GM04504 (cell line): ENCODE results near the gene MREG.
A peak's percentile ranks its signal among the peaks of the same experiment; 100 is the strongest.

Experiments used
- DNase-seq: peaks from one replicate; pipeline ENCODE4 v3.0.0-alpha.2; 2012; ENCODE audit warnings: low read depth

The MREG gene

DNA sequence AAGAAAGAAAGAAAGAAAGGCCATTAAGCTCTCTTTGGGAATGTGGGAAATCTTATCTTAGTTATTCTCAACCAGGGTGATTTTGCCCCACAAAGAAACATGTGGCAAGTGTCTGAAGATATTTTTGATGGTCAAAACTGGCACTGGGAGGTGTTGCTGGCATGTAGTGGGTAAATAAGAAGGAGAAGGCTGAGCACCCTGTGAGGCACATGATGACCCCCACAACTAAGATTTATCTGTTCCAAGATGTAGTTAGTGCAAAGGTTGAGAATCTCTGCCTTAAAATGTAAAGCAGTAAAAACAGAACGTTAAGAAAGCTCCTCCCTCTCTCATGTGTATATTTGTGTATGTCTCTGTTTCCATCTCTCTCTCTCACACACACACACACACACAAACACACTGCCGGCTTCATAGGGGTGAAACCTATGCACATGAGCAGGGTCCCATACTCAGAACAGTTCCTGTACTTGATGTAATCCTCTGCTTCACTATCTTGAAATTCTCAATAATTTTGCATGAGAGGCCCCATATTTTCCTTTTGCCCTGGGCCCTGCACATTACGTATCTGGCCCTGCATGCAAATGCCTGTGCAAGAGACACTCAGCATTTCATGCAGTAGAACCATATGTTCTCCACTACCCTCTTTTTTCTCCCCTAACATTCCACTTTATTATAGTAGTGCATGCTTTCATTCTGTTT is 94.3 kb downstream of the MREG start:
- DNase-seq = no peak

DNA sequence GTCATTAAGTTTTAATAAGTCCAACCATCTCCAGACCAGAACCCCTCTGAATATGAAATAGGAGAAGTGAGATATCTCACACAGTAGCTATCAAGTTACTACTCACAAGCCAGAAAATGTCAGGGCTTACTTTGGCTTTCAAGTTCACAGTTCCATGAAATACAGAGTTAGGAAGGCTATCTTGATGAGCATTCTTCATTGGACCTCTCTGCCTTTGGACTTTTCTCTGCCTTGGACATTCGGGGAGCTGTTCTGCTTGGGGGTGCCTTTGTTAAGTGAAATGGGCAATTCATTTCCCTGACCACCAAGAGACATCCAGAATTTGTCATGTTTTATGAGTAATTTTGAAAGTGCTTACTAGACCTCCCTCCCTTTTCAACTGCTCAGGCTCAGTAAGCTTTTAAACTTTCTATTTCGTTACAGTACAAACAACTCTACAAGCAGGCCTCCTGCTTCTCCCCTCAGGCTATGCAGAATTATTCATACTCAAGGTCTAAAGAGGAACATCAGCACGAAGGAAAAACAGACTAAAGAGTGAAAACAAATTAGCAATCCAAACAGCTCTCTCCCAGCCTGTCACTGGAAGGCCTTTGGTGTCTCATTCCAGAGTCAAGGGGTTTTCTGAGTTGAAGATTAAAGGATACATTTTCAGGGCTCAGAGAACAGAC is 95.3 kb downstream of the MREG start:
- peak; percentile 58 for DNase-seq

DNA sequence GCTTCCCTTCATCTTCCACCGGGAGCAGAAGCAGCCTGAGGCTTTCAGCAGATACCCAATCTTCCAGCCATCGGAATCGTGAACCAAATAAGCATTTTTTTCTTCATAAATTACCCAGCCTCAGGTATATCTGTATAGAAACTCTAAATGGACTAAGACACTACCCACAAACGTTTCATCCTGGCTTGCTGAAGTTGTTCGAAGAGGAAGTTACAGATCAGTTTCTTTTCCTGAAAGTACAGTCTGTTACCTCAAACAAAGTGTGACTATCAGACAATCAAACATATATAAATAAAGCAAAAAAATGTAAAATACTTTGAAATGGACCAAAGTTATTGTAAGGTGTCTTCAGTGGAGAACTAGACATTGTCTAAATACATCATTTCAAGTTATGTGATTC is 97.9 kb downstream of the MREG start:
- DNase-seq = no peak

DNA sequence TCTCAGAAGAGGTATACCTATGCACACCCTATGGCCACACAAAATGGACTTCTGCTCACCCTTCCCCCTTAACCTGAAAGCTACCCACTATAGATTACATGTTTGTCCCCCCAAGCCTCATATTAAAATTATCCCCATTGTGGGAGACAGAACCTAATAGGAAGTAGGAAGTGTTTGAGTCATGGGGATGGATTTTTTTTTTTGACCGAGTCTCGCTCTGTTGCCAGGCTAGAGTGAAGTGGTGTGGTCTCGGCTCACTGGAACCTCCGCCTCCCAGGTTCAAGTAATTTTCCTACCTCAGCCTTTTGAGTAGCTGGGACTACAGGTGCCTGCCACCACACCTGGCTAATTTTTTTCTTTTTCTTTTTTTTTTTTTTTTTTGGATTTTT is 98.6 kb downstream of the MREG start:
- DNase-seq = no peak

DNA sequence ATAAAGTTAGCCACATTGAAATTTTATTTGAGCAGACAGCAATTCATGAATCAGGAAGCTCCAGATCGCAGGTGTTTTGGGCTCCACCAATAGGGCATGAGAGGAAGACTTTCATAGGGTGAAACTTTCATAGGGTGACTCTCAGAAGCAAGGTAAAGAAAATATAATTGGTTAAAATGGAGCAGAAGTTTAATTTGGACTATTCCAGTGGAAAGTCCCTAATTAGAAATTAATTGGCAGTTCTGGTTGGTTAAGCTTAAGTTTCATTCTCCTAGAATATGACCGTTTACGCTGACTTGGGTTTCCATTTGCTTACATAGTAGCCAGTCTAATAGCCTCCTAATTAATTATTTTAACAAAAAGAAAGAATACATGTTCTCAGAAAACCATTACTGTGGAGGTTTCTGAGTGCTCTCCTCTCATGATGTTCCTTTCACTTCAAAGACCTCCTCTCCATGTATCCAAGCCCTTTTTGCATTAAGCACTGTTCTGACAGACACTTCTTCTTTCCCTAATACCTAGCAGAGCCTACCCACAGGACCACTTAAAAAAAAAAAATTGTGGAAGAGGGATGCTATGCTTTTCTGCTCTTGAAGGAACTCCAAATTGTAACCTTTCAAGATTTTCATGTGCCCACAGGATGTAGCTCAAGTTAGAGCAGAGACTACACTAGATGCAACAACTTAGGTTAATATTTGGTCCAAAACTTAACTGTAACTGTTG is 99.1 kb downstream of the MREG start:
- DNase-seq = no peak

DNA sequence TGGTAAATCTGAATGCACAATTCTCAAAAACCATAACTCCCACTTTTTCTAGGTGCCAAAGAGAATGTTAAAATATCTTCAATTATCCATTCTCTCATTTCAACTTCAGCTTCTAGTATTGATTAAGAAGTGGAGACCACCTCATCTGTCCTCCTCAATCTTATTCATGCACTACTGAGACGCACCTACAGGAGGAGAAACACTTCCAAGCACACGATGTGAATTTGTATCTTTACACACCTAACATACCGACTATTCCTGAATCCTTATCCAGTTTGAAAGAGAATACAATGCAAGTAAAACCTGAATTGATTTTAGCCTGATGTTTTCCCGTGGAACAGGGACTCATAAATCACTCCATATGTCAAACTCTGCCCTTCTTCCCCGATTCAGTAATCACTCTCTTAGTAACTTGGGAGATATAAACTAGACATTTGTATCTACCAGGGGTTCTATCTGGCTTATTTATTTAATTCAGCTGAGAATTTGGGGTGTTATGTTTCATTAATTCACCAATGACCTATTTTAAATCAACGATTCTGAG is 101.0 kb downstream of the MREG start:
- no peak for DNase-seq

DNA sequence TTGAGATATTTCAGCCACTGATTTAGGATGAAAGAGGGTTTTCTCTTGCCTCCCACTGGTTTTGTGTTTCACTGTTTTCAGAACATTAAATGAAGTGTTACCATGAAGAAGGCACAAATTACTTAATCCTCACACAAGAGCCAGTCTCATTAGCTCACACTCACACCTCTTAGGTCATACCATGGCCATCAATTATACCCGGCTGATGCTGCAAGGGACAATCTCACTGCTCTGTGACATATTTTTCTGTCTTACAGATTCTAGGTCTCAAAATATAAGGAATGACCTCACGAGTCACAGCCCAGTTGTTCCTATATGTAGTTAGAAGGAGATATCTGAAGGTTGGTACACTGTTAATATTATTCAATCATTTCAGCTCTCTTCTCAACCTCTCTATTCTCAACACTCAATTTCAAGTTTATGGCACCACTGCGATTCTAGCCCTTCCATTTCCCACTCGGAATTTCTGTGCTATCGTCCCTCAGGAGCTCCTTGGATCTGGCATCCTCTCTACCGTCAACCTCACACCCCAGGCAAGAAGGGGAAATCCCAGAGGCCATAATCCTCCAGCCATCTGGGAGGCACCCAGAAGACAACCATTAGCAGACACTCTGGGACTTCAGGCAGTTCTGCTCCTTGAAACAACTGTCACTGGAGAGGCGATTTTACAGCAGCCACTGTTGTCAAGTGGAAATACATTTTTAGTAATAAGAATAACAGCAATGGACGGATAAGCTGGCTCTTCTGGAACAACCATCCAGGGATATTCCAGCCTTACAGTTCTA is 101.9 kb downstream of the MREG start:
- no peak for DNase-seq

DNA sequence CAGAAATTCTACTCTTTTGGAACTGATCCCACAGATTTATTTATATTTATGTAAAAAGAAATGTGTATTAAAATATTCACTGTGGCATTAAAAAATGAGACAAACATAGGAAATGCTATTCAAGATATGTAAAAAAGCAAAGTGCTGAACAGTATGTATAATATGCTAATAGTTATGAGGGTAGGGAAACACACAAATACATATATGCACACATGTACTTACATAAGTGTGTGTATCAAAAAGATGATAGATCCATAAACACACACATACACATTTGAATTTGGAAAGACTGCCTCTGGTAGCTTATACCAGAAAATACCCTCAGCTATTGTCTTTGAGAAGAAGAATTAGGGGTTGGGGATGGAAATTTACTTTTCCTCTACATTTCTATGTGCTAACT is 103.2 kb downstream of the MREG start:
- DNase-seq = no peak

DNA sequence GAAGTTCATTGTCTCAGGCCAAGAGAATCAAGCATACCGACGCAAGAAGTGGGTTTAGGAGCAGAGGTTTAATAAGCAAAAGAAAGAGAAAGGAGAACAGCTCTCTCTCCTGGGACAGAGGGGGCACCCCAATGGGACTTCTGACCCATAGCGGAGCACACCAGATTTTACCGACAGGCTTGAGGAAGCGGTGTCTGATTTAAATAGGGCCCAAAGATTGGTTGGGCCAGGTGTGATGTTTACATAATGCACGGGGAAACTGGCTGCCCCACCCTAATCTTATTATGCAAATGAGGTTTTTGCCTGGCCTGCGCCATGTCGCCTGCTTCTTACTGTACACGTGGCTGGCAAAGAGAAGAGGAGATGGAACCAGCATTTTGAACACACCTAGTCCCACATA is 106.2 kb downstream of the MREG start:
- no peak for DNase-seq

DNA sequence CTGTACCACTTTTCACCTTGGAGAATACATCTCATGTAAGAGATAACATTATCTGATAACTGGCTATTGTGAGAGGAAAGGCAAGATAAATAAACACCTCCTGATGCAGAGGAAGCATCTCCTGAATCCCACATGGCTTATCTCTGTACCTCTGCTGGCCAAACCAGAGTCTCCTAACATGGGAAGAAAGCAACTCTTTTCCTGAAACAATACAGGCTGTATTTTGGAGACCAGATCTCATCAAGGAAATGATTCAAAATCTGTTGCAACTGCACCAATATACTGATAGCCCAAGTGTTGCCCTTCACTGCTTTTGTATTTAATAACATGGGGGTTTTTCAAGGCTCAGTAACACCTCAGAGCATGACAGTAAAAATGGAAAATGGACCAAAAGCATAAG is 106.9 kb downstream of the MREG start:
- no peak for DNase-seq

DNA sequence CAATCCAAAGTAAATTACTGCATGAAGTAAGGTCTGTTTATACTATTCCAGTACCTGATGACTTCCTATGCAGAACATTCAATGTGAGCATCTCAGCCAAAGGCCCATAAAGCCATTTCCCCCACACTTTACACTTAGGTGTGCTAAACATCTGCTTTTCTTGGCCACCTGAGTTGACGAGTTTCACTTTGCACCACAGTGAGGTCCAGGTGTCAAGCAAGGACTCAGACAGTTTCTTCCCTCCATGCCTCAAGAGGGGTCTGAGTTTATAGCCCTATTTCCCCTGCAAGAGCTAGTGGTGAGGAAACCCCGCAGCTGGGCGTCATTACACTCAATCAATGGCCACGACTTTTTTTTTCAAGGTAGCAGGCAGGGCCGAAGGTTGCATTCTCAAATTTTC is 107.7 kb downstream of the MREG start:
- DNase-seq = no peak

DNA sequence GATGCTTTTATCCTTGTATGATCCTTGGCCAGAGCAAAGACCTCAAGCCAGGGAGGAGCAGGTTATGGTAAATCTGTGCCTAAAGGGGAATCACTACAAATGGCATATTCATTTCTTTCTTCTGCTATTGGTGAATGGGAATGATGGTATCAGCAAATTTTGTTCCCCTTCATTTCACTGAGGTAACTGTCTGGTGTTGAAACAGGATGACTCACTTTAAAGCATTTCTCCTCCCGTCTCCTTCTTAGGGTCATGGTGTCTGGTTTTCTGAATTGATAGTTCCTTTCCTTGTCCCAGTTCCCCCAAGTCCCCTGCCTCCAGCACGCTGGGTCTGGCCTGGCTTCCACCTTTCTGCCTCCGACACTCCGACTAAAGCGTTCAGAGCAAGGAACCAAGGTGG is 109.2 kb downstream of the MREG start:
- no peak for DNase-seq

DNA sequence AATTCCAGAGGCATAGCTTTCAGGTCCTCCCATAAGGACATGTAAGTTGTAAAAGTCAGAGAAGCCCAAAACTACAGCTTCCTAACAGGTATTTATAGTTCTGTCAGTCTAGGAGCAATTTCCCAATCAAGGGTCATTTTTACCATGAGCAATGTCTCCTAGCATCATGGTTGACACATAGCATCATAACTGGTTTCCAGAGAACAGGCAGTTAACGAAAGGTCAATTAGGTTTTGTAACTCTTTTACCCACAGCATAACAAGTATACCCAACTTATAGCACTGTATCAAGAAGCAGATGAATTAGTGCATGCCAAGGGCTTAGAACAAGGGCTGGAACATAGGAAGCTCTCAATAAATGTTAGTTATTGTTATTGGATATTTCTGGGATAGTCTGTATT is 110.1 kb downstream of the MREG start:
- DNase-seq = no peak

DNA sequence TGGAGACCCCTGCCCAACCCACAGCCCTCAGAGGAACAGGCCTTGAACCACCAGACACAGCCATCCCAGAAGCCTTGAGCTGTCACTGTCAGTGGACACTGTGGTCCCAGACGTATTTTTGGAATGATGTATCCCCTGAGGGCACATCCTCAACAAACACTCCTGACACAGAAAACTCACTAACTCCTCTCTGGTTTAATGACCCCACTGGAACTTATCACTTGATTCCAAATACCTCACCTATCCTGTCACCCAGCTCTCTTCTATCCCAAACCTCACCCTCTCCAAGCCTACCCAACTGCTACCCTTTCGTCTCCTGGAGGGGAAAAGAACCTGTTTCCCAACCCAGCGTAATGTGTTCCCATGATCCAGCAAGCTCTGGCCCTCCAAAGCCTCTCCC is 111.6 kb downstream of the MREG start:
- DNase-seq = no peak

DNA sequence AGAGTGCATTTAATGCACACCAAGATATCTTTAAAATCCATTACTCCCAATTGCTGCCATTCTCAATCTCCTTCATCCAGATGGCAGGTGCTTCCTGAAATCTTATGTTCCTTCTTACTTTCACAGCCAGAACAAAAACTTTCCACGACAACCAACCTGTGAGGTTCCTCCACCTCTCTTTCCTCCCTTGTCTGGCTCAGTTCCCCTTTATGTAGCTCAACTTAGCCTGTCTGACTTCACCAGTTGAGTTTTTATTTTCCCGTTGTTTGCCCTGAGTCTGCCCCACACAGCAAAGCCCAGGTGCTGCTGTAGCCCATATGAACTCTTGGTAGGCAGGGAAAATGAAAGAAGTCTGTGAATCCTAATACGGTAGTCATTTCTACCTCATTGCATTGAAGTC is 112.5 kb downstream of the MREG start:
- DNase-seq = no peak

DNA sequence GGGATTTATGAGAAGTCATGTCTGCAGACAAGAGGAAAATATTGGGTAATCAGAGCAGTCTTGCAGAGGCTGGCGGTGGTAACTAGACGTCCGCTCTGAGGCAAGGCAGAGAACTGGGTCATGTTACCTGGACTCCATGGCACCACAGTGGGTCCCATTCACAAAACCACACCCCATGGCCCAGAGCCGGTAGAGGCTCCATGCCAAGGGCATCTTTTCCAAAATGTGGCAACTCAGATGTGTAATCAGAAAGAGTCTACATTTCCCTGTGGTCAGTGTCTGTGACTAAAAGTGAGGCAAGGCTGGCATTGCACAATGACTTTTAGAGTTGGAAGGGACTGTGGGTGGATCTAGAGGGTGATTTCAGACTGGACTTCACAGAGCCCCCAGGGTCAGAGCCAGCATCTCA is 113.1 kb downstream of the MREG start:
- peak; percentile 65 for DNase-seq

DNA sequence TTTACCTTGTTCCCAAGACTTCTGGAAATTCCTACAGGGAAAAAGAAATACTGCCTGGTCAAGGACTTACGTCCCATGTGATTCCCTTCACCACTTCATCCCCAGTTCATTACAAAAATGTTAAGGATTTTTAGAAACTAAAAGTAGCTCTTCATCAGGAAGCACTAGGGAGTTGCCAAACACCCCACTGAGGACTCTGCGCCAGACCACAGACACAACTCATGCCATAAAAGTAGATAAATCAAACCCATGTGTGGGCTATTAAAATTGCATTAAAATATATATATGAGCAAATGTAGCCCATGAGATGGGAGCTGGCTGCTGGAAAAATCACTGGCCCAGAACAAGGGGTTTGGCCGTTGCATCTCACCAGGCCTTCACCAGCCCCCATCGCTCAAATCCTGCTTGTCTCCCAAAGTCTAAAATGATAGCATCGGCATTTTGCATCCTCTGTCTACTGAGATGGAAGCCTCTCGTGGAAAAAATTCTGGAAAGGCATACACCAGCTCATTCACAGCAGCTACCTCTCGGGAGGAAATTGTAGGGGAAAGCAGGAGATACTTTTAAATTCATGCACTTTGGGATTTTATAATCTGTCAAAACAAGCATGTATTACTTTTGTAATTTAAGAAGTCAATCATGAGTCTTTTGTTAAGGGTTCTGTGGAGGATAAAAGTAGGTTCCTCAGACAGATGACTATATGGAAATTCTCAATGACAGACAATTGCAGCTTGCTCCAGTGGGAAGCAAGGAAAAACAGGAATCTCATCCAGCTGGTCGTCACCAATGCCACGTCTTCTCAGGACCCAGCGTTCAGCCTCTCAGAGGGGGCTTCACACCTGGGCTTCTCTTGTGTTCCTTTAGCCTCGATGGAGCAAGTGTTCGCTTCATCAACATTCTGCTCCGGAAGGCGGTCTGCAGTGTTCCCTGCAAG is 113.9 kb downstream of the MREG start:
- DNase-seq = peak; percentile 86

DNA sequence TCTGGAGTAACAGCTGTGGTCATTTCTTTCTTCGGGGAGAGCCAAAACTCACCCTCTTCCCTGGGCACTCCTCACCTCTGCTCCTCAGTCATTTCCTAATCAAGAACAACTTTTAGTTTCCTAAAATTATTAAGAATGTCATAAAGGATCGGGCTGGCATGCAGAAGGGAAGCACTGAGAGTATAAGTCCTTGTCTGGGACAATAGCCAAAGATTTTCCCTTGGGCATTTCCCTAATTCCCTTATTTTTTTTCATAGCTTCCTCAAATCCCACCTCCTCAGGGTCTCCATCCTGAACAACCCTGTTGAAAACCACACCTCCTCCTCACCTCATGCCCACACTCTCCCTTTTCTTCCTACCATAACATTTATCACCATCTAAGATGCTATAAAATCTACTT is 115.0 kb downstream of the MREG start:
- no peak for DNase-seq

DNA sequence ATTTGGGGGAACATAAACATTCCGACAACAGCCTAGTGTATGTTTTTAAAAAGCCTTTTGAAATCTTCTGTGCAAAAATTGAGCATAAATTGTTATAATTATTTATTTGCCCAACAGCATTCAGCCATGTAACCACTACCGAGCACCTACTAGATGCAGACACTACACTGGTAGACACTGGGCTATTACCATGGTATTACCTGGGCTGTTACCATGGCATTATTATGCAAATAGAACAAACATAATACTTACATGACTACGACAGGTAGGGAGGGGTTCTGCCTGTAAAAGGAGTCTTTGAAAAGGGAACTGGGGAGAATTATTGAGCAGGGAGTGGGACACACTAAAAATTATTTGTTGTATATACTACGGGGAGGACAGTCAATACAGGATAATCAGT is 116.4 kb downstream of the MREG start:
- no peak for DNase-seq

DNA sequence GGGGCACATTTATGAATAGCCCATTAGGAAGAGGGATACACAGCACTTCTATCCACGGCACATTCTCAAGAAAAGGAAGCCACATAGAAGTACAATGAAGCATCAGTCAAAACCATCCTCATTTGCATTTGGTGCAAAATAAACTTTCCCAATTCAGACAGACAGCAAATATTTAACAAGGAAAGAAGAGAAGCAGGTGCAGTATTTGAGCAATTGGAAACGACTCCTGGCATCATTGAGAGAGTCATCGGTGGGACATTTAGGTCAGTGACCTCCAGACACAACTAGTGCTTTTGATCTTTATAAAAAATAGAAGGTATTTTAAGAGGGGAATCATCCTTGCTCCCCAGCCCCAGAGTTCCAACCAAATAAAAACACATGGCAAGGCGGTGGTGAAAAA is 118.0 kb downstream of the MREG start:
- no peak for DNase-seq
